GM12872 (cell line): ENCODE results near the gene SRL.

Source experiments
- CTCF ChIP-seq: IDR thresholded peaks from 3 replicates; pipeline ENCODE4 v1.5.1; 2011; ENCODE audit warnings: low read depth, mild to moderate bottlenecking, low read length, moderate library complexity; ENCODE audit not compliant: insufficient read depth

The SRL gene

DNA sequence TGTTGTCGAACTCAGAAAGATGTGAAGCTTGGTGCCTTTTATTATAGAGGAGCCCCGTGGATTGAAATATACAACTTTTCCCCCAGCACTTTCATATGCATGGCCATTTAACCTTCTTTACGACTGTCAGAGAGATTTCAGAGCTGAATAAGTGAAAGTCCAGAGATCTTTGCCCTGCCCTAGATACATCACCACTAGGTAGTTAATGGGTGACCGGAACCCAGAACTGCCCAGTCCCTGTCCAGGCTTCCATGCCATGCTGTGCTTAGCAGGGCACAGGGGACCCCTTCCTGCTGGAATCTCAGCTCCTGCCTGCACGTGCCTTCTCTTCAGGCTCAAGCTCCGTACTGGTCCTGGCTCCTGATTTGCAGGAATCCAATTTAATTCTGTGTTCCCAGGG, 32.2 kb downstream of the SRL start:
- no peak for TF ChIP-seq CTCF

DNA sequence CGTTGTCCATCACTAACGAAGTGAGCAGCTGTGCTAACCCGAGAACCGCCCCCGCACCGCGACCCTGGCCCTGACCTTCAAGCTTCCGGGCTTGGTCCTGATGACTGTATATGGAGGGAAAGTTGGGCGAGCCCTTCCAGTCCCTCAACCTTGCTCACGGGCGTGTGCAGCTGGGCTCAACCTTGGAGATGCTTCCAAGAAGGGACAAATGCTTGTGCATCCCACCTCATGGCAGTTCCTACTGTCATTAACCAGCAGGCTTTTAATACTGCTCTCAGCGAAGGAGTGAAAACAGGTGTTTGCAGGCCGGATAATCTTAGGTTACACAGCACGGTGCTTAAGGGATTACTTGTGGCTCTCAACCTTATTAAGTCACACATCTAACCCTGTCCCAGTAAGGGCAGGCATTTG, 33.5 kb downstream of the SRL start:
- TF ChIP-seq CTCF, result no peak

DNA sequence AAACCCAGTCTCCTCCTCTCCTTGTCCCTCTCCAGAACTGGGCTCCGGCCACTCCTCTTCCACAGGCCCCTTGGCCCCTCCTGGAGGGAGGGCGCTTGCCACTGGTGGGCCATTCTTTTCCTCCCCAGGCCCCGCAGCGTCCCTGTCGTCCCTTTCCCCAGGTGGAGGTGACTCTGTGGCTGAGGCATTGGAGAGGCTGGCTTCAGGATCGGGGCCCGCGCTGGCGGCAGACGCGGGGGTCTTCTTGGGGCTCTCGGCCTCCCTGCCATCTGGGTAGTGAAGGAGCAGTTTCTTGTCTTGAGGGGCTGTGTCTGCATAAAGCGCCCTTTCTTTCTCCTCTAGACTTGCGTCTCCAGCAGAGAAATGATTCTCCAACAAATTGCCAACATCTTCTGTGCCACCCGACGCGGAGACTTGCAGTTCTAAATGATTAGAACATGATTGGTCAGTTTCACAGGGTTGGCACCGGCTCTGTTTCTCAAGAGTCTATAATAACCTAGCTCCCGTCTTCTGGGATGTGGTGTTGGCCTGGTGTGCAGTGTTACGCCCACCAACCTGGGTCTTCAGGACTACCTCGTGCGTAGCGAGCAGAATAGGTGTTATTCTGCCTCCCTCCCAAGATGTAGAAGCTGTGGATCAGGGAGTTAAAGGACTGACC, 34.1 kb downstream of the SRL start:
- no peak for TF ChIP-seq CTCF

DNA sequence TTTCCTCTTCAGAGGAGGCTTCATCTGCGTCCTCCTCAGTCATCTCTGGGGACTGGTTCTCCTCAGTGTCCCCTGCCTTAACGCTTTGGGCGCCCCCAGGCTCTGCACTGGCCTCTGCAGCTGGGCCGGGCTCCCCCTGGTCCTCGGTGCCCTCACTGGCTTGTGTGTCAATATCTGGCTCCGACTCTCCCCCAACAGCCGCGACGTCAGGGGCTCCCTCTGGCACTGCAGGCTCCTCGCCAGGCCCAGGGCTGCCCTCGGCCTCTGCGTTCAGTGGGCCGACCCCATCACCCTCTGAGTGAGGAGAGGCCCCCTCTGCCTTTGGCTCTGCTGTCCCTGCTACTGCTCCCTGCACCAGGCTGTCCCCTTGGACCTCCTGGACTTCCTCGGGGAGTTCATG, 34.7 kb downstream of the SRL start:
- no peak for TF ChIP-seq CTCF

- TF ChIP-seq CTCF, result no peak
Measured at GRCh38 chr16:4206680-4207079, 35.2 kb downstream of the SRL start.

DNA sequence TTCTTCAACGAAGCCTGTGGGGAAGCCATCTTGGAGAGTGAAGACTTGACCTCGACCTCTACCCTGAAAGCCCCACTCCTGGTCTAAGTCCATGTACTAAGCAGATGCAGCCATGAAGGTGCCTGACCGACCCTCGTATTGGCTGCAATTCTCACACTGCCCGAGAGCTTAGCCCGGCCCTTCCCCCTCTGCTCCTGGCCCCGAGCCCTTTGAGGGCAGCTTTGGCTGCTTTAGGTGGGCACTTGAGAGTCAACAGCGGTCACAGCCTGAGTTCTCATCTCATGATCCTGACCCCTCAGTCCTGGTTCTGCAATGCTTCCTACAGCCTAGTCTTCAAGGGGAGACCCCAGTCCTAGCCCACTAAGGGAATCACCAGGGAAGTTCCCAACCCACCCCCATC, 35.9 kb downstream of the SRL start:
- TF ChIP-seq CTCF, result no peak

DNA sequence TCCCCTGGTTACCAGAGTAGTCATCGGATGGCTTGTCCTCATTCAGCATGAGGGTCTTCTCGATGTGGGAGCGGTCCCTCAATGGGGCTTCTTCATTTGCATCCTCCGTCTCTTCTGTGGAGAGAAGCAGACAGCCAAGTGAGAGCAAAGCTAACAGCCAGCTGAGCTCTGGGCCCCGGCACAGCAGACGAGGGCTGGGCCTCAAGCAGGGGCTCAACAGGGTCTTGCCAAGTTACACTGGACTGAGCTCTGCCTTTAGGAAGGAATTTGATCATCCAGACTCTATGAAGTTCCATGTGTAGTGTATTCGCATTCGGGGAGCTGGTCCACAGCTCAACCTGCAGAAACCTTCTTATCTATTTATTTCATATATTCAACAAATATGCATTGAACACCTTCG, 37.4 kb downstream of the SRL start:
- TF ChIP-seq CTCF, result no peak
